Body of pancreas (tissue), 4 donors: Measurements from ENCODE around the gene TMC5. TPM values are rescaled to one million over a fixed set of nuclear protein-coding genes. Genes with fewer than 3 reads are reported as not detected.

ENCODE experiments used
- ATAC-seq: fragments of 150-250 bp; one replicate; pipeline ENCODE4 v1.9.1; 2016
- DNase-seq, 4 donors: peaks; one replicate each; pipeline ENCODE4 v3.0.0-alpha.2; 2019
- H3K27ac ChIP-seq, 4 donors: fragments of 200-600 bp; sonication (generic); 1 replicate in 3 of 4; 2 replicates in 1 of 4; pipeline versions ENCODE4 v1.5.1 to v1.6.1; 2016 to 2019; ENCODE audit warnings: mild to moderate bottlenecking in 1 of 4, mixed read lengths in 1 of 4, moderate library complexity in 1 of 4
- H3K27me3 ChIP-seq, 2 donors: fragments of 200-600 bp; sonication (generic); one replicate each; pipeline ENCODE4 v1.6.0; 2016; ENCODE audit warnings: mild to moderate bottlenecking in 1 of 2
- H3K36me3 ChIP-seq, 2 donors: fragments of 200-600 bp; sonication (generic); replicated peaks in 1 of 2; 2 replicates each; pipeline ENCODE4 v1.5.1; 2016; ENCODE audit warnings: low read depth in 2 of 2; ENCODE audit not compliant: insufficient read depth in 1 of 2
- H3K4me1 ChIP-seq: fragments of 200-600 bp; sonication (generic); one replicate; pipeline ENCODE4 v1.6.0; 2016
- H3K4me3 ChIP-seq, 2 donors: fragments of 200-600 bp; sonication (generic); 1 replicate in 1 of 2; 2 replicates in 1 of 2; pipeline ENCODE4 v1.5.1; 2016 to 2019
- H3K9me3 ChIP-seq, 3 donors: fragments of 200-600 bp; sonication (generic); 1 replicate in 2 of 3; 2 replicates in 1 of 3; pipeline ENCODE4 v1.5.1; 2016
- POLR2A ChIP-seq, 3 donors: fragments of 450-650 bp; IDR thresholded peaks; one replicate each; pipeline ENCODE4 v1.6.1; 2016; ENCODE audit warnings: antibody characterized with exemption in 3 of 3, mild to moderate bottlenecking in 2 of 3
- WGBS, 2 donors: methylation state at CpG; one replicate each; pipeline ENCODE4 v1.1.5; 2017; 5-methylcytosine and 5-hydroxymethylcytosine counted together
- intact Hi-C: fragments of 100-400 bp; cut with DNase I; formaldehyde crosslinking; loops from one replicate; pipeline ENCODE4 v1.15.1; 2023
- total RNA-seq, 2 donors: library from RNA; depleted of rRNA; stranded (reverse); fragments of >200 nt; gene quantifications; one replicate each; pipeline ENCODE4 v1.1.0, GENCODE V29; 2016
- TF ChIP-seq, protein P1 (sequence below), 7 experiments: fragments of 450-650 bp in 4 of 7; fragments of 200-600 bp in 3 of 7; sonication (generic) in 3 of 7; IDR thresholded peaks; one replicate each; pipeline ENCODE4 v1.5.1; 2016 to 2019; ENCODE audit warnings: antibody characterized with exemption in 7 of 7

Gene TMC5
- total RNA-seq, 2 donors from 2014 or later = 0.66 to 2.3 TPM

DNA sequence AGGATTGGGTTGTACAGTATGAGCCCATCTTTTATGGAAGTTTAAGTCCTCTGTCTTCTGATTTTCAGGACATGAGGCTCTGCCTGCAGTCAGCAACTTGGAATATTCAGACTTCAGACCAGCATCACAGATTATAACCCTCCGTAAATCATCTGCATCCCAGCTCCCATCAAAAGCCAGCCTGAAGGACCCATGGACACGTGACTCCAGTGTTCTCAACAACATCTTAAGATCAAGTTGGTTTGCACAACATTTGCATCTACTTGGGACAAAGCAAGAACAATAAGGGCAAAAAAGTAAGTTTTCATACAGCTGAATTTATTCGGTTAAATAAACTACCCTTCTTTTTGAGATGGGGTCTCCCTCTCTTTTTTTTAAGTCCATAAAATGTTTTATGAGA lies 12.7 kb downstream of the TMC5 start:
- ATAC-seq = no peak
- Histone ChIP-seq H3K27ac (peak overlapping the region in 1 of 4 donors; percentile 82), H3K27me3 (no peaks in the 10 kb centered on the region), H3K4me3 (no peak overlapping the region), H3K9me3 (no peaks in the 10 kb centered on the region), H3K36me3 (no peaks in the 10 kb centered on the region), H3K4me1 (peaks cover 47% of the 10 kb centered on the region)
- no peak for TF ChIP-seq POLR2A (IDR thresholded peaks at IDR 0.05)
- TF ChIP-seq, protein P1, sequence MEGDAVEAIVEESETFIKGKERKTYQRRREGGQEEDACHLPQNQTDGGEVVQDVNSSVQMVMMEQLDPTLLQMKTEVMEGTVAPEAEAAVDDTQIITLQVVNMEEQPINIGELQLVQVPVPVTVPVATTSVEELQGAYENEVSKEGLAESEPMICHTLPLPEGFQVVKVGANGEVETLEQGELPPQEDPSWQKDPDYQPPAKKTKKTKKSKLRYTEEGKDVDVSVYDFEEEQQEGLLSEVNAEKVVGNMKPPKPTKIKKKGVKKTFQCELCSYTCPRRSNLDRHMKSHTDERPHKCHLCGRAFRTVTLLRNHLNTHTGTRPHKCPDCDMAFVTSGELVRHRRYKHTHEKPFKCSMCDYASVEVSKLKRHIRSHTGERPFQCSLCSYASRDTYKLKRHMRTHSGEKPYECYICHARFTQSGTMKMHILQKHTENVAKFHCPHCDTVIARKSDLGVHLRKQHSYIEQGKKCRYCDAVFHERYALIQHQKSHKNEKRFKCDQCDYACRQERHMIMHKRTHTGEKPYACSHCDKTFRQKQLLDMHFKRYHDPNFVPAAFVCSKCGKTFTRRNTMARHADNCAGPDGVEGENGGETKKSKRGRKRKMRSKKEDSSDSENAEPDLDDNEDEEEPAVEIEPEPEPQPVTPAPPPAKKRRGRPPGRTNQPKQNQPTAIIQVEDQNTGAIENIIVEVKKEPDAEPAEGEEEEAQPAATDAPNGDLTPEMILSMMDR (IDR thresholded peaks at IDR 0.05) = no peak
- WGBS, 2 donors = 94 to 95% methylated on average over 3 of the region's 3 CpGs
- intact Hi-C loops = no loop called here
- no peak for DNase-seq

DNA sequence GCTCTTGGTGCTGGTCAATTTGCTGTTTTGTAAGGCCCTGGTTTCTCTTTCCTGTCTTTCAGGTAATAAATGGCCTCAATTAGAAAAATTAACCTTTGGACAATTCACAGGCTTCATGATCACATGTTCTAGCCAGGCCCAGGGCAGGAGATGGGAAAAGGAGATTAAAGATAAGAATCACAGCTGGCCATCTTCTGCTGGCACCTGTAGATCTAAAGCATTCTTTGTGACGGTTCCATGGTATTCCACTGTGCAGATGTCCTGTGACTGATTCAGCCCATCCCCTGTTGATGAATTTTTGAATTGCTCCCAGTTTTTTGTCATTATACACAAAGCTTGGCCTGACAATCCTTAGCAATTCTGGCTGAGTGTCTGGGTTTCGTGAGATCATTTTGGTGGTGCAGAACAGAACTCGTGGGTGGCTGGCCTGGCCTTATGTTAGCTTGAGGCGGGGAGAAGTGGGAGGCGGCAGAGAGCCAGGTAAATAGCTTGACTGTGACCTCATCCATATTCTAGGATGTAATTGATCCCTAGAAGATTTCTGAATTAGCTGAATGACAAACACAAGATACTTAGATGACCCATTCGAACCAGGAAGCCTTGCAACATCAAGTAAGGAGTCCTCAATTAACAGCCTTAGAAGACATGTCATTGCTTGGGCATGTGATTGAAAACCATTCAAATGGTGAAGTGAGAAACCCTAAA lies 14.1 kb downstream of the TMC5 start:
- 67 to 91% methylated on average over 6 of the region's 6 CpGs for WGBS, 2 donors
- H3K27ac ChIP-seq = peak overlapping the region in 3 of 4 donors; percentile 41 to 82 (median 67)
- H3K27me3 ChIP-seq = no peaks in the 10 kb centered on the region
- no peaks in the 10 kb centered on the region for H3K9me3 ChIP-seq
- intact Hi-C loops = no loop called here
- TF ChIP-seq POLR2A (IDR thresholded peaks at IDR 0.05) = no peak
- TF ChIP-seq, protein P1 (IDR thresholded peaks at IDR 0.05) = no peak
- ATAC-seq = no peak
- H3K36me3 ChIP-seq = no peaks in the 10 kb centered on the region
- peaks cover 49% of the 10 kb centered on the region for H3K4me1 ChIP-seq
- H3K4me3 ChIP-seq = no peak overlapping the region
- DNase-seq = peak in 1 of 4 donors; percentile 16

DNA sequence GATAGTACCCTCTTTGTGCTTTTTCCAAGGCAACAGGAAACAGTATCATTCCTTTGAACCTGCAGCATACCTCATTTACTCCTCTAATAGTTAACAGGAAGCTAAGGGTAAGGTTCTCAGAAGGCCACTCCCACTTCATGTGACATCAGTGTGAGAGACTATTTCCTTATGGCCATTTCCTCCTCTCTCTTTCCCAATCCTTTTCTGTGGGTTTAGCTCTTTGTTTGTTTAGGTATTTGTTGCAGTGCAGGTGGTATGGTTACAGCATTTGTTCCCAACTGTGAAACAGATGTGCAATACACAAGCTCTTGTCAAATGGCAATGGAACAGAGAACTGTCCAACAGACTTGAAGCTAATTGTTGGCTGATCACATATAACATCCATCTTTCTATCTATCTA lies 14.7 kb downstream of the TMC5 start:
- no peak for TF ChIP-seq POLR2A (IDR thresholded peaks at IDR 0.05)
- TF ChIP-seq, protein P1 (IDR thresholded peaks at IDR 0.05) = no peak
- Histone ChIP-seq H3K36me3 (no peaks in the 10 kb centered on the region), H3K4me1 (peaks cover 55% of the 10 kb centered on the region), H3K27me3 (no peaks in the 10 kb centered on the region), H3K4me3 (no peak overlapping the region), H3K27ac (peak overlapping the region in 3 of 4 donors; percentile 41 to 82 (median 67)), H3K9me3 (no peaks in the 10 kb centered on the region)
- intact Hi-C loops = no loop called here
- DNase-seq (peak; percentile 37 to 86 (median 40)), ATAC-seq (peak; percentile 82)

GRCh38 chr16:19434584-19434983 lies 16.9 kb downstream of the TMC5 start:
- intact Hi-C loops = no loop called here
- no peak for TF ChIP-seq POLR2A (IDR thresholded peaks at IDR 0.05)
- TF ChIP-seq, protein P1 (IDR thresholded peaks at IDR 0.05) = no peak
- no peaks in the 10 kb centered on the region for H3K27me3 ChIP-seq
- ATAC-seq (no peak), DNase-seq (no peak)
- 21 to 50% methylated on average over 1 of the region's 1 CpG for WGBS, 2 donors
- no peaks in the 10 kb centered on the region for H3K36me3 ChIP-seq
- no peak overlapping the region for H3K27ac ChIP-seq
- H3K9me3 ChIP-seq = no peaks in the 10 kb centered on the region
- peaks cover 46% of the 10 kb centered on the region for H3K4me1 ChIP-seq
- H3K4me3 ChIP-seq = no peak overlapping the region

DNA sequence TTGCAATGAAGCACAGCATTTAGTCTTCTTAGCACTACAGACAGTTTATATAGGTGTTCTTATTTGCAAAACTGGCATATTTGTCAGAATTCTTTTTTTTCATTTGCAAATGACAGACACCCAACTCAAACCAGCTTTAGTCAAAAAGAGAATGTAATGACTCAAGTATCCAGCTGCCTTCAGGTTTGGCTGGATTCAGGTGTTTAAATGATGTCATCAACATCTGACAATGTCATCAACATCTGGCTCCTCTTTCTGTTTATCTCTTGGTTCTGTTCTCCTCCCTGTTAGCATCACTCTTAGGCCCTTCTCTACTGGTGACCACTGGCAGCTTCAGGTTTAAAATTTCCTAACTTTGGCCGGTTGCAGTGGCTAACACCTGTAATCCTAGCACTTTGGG lies 18.9 kb downstream of the TMC5 start:
- Histone ChIP-seq H3K4me1 (peaks cover 31% of the 10 kb centered on the region), H3K27me3 (no peaks in the 10 kb centered on the region), H3K9me3 (no peaks in the 10 kb centered on the region), H3K4me3 (no peak overlapping the region), H3K36me3 (no peaks in the 10 kb centered on the region), H3K27ac (peak overlapping the region in 2 of 4 donors; percentile 47 to 81)
- intact Hi-C loops = no loop called here
- WGBS, 2 donors = 53 to 75% methylated on average over 1 of the region's 1 CpG
- ATAC-seq (no peak), DNase-seq (no peak)
- TF ChIP-seq, protein P1 (IDR thresholded peaks at IDR 0.05) = no peak
- no peak for TF ChIP-seq POLR2A (IDR thresholded peaks at IDR 0.05)
